Nephron progenitor cell (in vitro differentiated cells): Measurements from ENCODE around the gene PSENEN.
"Not testable (repeated sequence)": the region's sequence is repeated elsewhere in the genome, so short reads cannot be mapped to it uniquely, and the experiment has no call there.

Experiments used
- DNase-seq: peaks from one replicate; pipeline ENCODE4 v3.0.0; 2021
- H3K27ac Mint-ChIP-seq: 2 replicates; pipeline ENCODE4 v1.8.0; 2021; ENCODE audit warnings: mild to moderate bottlenecking, moderate library complexity, mixed read lengths
- H3K27me3 Mint-ChIP-seq: 2 replicates; pipeline ENCODE4 v1.8.0; 2021; ENCODE audit warnings: mild to moderate bottlenecking, low read depth, mixed read lengths; ENCODE audit not compliant: poor library complexity
- H3K36me3 Mint-ChIP-seq: 2 replicates; pipeline ENCODE4 v1.8.0; 2021; ENCODE audit warnings: low read depth, mixed read lengths
- H3K4me1 Mint-ChIP-seq: 2 replicates; pipeline ENCODE4 v1.8.0; 2021; ENCODE audit warnings: mixed read lengths
- H3K4me3 Mint-ChIP-seq: 2 replicates; pipeline ENCODE4 v1.8.0; 2021; ENCODE audit warnings: mild to moderate bottlenecking, moderate library complexity, mixed read lengths
- H3K9me3 Mint-ChIP-seq: 2 replicates; pipeline ENCODE4 v1.8.0; 2021; ENCODE audit warnings: mild to moderate bottlenecking, moderate library complexity, mixed read lengths
- TF ChIP-seq, protein P1 (sequence below): fragments of 200-600 bp; sonication (generic); IDR thresholded peaks from 2 replicates; pipeline ENCODE4 v1.5.0; 2021; ENCODE audit warnings: antibody characterized with exemption

Gene PSENEN

DNA sequence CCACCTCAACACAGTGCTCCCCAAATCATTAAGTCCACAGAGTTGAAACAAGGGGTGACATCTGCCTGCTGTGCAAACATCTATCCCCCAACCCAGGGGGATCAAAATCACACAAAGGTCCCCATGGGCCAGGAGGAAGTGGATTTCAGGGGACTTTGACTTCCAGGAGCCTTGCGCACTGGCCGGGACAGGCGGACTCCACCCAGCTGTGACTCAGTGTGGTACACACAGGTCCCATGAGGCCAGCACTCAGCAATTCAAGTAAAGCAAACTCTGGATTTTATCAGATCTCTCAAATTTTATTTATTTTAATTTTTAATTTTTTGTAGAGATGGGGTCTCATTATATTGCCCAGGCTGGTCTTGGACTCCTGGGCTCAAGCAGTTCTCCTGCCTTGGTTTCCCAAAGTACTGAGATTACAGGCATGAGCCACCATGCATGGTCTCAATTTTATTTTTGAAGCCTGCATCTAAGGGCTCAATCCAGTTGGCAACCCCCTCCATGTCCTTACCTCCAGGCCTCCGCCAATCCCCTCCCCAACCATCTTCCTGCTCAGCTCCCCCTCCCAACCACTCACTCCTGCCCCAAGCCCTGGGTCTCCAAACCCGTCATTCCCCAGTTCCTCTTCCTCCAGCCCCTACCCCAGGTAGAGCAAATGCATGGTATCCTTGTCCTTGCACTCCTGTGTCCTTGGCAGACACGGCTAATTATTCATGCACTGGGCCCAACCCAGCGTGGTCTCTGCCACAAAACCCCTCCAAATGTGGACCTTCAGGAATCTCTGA is 48.1 kb downstream of the PSENEN start:
- no peaks in the 10 kb centered on the region for H3K4me1 Mint-ChIP-seq
- H3K9me3 Mint-ChIP-seq: no peaks in the 10 kb centered on the region
- TF ChIP-seq, protein P1, sequence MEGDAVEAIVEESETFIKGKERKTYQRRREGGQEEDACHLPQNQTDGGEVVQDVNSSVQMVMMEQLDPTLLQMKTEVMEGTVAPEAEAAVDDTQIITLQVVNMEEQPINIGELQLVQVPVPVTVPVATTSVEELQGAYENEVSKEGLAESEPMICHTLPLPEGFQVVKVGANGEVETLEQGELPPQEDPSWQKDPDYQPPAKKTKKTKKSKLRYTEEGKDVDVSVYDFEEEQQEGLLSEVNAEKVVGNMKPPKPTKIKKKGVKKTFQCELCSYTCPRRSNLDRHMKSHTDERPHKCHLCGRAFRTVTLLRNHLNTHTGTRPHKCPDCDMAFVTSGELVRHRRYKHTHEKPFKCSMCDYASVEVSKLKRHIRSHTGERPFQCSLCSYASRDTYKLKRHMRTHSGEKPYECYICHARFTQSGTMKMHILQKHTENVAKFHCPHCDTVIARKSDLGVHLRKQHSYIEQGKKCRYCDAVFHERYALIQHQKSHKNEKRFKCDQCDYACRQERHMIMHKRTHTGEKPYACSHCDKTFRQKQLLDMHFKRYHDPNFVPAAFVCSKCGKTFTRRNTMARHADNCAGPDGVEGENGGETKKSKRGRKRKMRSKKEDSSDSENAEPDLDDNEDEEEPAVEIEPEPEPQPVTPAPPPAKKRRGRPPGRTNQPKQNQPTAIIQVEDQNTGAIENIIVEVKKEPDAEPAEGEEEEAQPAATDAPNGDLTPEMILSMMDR: no peak
- no peak overlapping the region for H3K4me3 Mint-ChIP-seq
- no peaks in the 10 kb centered on the region for H3K36me3 Mint-ChIP-seq
- H3K27me3 Mint-ChIP-seq: peaks cover 49% of the 10 kb centered on the region
- no peak for DNase-seq
- H3K27ac Mint-ChIP-seq: no peak overlapping the region

GRCh38 chr19:35795564-35795963 is 50.1 kb downstream of the PSENEN start:
- not testable (repeated sequence) for H3K4me3 Mint-ChIP-seq, H3K4me1 Mint-ChIP-seq, H3K27ac Mint-ChIP-seq, H3K36me3 Mint-ChIP-seq, H3K9me3 Mint-ChIP-seq, DNase-seq
- H3K27me3 Mint-ChIP-seq: peaks cover 68% of the 10 kb centered on the region
